Measurements from ENCODE around the gene CPHXL. TPM values are rescaled to one million over a fixed set of nuclear protein-coding genes. Genes with fewer than 3 reads are reported as not detected.

The CPHXL gene
- total RNA-seq, 1 donor from 2014 or later = not detected

DNA sequence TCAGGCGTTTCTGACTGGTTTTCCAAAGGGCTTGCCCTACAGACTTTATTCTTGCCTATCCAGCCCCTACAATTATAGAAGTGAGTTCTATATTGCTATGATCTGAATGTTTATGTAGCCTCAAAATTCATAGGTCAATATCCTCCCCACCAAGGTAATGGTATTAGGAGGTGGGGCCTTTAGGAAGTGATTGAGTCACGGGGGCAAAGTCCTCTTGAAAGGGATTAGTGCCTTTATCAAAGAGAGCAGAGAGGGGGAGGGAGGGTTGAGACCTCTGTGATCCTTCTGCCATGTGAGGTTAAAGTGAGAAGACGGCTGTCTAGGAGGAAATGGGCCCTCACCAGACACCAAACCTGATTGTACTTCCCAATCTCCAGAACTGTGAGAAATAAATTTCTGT lies 931 bp upstream of the CPHXL start:
- Histone ChIP-seq H3K27me3 (ENCODE audit: control insufficient read depth, insufficient read depth, low read length) (no peaks in the 10 kb centered on the region), H3K4me3 (ENCODE audit: low read depth, low read length) (no peak overlapping the region), H3K36me3 (ENCODE audit: control insufficient read depth, insufficient read depth, low read length) (no peaks in the 10 kb centered on the region)
- TF ChIP-seq CTCF (IDR thresholded peaks at IDR 0.05; ENCODE audit: insufficient read depth, low read length, poor library complexity, severe bottlenecking) = no peak
- DNase-seq (ENCODE audit: low read depth) = no peak

DNA sequence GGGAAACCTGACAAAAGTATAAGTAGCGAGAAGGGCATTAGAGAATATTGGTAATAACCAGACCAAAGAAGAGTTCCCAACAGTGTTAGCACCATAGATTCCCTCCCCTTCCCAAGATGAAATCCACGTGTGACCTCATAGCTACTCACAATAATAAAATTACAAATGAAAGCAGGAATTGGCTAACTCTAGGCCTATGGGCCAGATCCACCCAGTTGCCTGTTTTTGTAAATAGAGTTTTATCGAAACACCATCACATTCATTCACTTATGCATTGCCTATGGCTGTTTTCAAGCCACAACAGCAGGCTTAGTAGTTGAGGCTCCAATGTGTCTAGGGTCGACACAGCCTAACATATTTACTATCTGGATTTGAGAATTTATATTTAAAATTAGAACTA lies 7.8 kb downstream of the CPHXL start:
- no peaks in the 10 kb centered on the region for H3K36me3 ChIP-seq (ENCODE audit: control insufficient read depth, insufficient read depth, low read length)
- no peak for DNase-seq (ENCODE audit: low read depth)
- no peak for TF ChIP-seq CTCF (IDR thresholded peaks at IDR 0.05; ENCODE audit: insufficient read depth, low read length, poor library complexity, severe bottlenecking)
- H3K4me3 ChIP-seq (ENCODE audit: low read depth, low read length) = no peak overlapping the region
- H3K27me3 ChIP-seq (ENCODE audit: control insufficient read depth, insufficient read depth, low read length) = no peaks in the 10 kb centered on the region

- no peak for TF ChIP-seq CTCF (IDR thresholded peaks at IDR 0.05; ENCODE audit: insufficient read depth, low read length, poor library complexity, severe bottlenecking)
- Histone ChIP-seq H3K36me3 (ENCODE audit: control insufficient read depth, insufficient read depth, low read length) (no peaks in the 10 kb centered on the region), H3K4me3 (ENCODE audit: low read depth, low read length) (no peak overlapping the region), H3K27me3 (ENCODE audit: control insufficient read depth, insufficient read depth, low read length) (no peaks in the 10 kb centered on the region)
- no peak for DNase-seq (ENCODE audit: low read depth)
These were observed 11.6 kb downstream of the CPHXL start for GRCh38 chr16:75714661-75715060.

DNA sequence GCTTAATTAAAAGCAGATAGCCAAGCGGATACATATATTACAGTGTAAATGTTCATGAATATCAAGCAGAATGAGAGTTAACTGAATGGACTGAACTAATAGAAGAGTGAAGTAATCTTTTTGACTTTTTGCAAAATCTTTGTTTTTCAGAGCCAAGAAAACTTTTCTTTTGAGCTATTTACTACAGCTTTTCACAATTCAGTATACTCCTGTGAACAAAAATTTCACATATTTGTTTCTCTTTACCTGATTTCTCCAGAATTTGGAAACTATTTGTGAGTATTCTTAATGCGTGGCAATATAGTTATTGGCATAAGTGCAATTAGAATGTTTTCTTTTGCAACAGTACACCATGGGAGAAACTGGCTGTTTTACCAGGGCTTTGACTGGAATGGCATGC lies 15.9 kb downstream of the CPHXL start:
- no peak for TF ChIP-seq CTCF (IDR thresholded peaks at IDR 0.05; ENCODE audit: insufficient read depth, low read length, poor library complexity, severe bottlenecking)
- no peak for DNase-seq (ENCODE audit: low read depth)
- Histone ChIP-seq H3K27me3 (ENCODE audit: control insufficient read depth, insufficient read depth, low read length) (no peaks in the 10 kb centered on the region), H3K36me3 (ENCODE audit: control insufficient read depth, insufficient read depth, low read length) (no peaks in the 10 kb centered on the region), H3K4me3 (ENCODE audit: low read depth, low read length) (no peak overlapping the region)

DNA sequence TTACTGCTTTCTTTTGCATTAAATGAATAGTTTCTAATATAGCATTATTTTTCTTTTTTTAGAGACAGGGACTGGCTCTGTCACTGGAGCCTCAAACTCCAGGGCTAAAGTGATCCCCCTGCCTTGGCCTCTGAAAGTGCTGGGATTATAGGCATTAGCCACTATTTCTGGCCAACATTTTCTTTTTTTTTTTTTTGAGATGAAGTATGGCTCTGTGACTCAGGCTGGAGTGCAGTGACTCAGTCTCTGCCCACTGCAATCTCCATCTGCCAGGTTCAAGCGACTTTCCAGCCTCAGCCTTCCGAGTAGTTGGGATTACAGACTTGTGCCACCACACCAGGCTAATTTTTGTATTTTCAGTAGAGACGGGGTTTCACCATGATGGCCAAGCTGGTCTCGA lies 23.0 kb downstream of the CPHXL start:
- no peak for TF ChIP-seq CTCF (IDR thresholded peaks at IDR 0.05; ENCODE audit: insufficient read depth, low read length, poor library complexity, severe bottlenecking)

GRCh38 chr16:75702242-75702641 lies 24.0 kb downstream of the CPHXL start:
- Histone ChIP-seq H3K36me3 (ENCODE audit: control insufficient read depth, insufficient read depth, low read length) (no peaks in the 10 kb centered on the region), H3K27me3 (ENCODE audit: control insufficient read depth, insufficient read depth, low read length) (no peaks in the 10 kb centered on the region), H3K4me3 (ENCODE audit: low read depth, low read length) (no peak overlapping the region)
- no peak for DNase-seq (ENCODE audit: low read depth)
- no peak for TF ChIP-seq CTCF (IDR thresholded peaks at IDR 0.05; ENCODE audit: insufficient read depth, low read length, poor library complexity, severe bottlenecking)

More for the DNA sequence above, 23.0 kb downstream of the CPHXL start:
- H3K27me3 ChIP-seq (ENCODE audit: control insufficient read depth, insufficient read depth, low read length) = no peaks in the 10 kb centered on the region
- no peaks in the 10 kb centered on the region for H3K36me3 ChIP-seq (ENCODE audit: control insufficient read depth, insufficient read depth, low read length)
- H3K4me3 ChIP-seq (ENCODE audit: low read depth, low read length) = no peak overlapping the region
- DNase-seq (ENCODE audit: low read depth) = no peak
